RCC 7860 (cell line): ENCODE data around the gene FXYD4.
A peak's percentile ranks its signal among the peaks of the same experiment; 100 is the strongest.
"Not testable (repeated sequence)": the region's sequence is repeated elsewhere in the genome, so short reads cannot be mapped to it uniquely, and the experiment has no call there.

Source experiments
- DNase-seq: peaks from one replicate; pipeline ENCODE4 v3.0.0-alpha.2; 2015; ENCODE audit warnings: low spot score
- FAIRE-seq: peaks from 2 replicates; lab custom pipeline; 2012; peaks lifted over from hg19 to GRCh38; lab: Jason Lieb, UNC

Gene FXYD4

GRCh38 chr10:43371418-43371817 lies at the start of gene FXYD4:
Gene FXYD4, plus strand, starts transcription at chr10:43371636. Its CDS starts 2,111 bp downstream, at chr10:43373747.
- FAIRE-seq (no peak), DNase-seq (no peak)

DNA sequence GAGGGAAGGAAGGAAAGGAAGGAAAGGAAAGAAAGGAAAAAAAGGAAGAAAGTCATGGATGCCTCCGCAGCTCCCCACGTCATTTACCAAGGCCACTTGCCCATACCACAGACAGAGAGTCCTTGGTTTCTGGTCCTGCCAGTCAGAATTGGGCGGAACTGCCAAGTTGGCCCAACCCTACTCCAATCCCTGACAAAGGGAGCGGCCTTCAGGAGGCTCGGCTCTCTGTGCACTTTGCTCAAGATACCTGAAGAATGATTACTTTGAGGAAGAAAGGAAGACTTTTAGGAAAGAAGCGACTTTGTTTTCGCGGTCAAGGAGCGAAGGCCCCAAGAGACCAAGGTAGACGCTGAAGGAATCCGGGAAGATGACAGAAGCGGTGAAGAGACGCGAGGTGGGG lies 49.1 kb upstream of the FXYD4 start:
- FAIRE-seq, result no peak

DNA sequence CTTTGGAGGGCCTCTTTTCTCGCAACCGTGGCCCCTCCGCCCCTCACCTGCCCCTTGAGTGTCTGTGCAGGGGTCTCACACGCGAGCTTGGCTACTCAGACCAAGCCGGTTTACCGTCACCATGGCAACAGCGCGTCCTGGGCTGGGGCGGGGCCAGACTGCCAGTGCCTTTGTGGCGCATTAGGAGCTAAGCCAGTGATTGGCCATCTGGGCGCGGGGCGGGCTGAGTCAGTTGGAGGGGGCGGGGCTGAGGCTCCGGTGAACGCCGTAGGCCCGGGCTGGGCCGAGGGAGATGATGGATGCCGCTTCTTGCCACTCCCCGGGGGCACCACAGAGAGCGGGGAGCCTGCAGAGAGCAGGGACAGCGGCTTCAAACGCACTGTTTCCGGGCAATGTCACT lies 48.7 kb upstream of the FXYD4 start:
- DNase-seq (no peak), FAIRE-seq (no peak)

More for the DNA sequence above, 49.1 kb upstream of the FXYD4 start:
- no peak for DNase-seq

GRCh38 chr10:43323245-43323644 lies 48.2 kb upstream of the FXYD4 start:
- FAIRE-seq, result no peak

DNA sequence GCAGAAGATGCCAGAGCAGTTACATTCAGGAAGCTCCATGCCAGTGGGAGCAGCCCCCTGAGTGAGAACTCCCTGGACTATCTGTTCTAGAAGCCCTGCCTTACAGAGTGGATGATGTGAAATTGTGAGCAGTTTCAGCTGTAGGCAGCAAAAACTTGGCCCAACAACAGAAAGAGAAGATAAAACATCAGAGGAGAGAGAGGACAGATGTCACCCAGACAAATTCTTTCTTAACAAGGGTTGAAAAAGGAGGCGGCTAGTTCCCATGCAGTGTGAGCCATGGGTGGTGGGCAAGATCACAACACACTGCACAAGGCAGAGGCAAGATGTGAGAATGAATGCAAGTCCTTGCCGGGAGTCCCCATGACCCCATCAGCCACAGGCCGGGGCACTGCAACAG lies 46.6 kb upstream of the FXYD4 start:
- FAIRE-seq (no peak), DNase-seq (no peak)

More at GRCh38 chr10:43323245-43323644, 48.2 kb upstream of the FXYD4 start:
- no peak for DNase-seq

DNA sequence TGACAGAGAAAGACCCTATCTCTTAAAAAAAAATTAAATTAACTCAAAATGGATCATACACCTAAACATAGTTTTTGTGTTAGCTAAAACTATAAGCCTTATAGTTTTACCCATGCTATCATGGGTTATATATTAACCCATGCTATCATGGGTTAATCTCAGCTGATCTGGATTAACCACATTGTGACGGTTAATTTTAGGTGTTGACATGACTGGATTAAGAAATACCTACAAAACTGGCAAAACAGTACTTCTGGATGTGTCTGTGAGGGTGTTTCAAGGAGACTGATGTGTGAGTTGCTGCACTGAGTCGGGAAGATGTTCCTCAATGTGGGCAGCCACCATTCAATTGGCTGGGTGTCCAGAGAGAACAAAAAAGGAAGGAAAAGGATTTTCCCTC lies 44.3 kb upstream of the FXYD4 start:
- no peak for FAIRE-seq

DNA sequence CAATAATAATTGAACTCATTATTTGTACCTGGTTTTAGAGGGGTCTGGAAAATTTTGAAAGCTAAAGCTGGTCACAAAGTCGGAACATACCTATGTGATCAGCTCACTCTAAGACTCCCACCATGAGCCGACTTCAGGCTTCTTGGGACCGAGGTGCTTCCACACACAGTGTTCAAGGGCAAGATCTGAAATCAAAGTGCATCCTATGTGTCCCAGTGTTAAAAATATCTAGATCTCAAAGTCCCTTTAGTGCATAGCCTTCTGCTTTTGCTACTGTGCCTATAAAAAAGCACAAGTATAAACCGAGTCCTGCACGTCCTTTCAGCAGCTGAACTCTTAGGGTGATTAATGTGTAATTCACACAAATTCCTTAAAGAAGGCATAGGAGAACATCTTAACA lies 43.5 kb upstream of the FXYD4 start:
- DNase-seq (no peak), FAIRE-seq (no peak)

More for the DNA sequence above, 44.3 kb upstream of the FXYD4 start:
- no peak for DNase-seq

- DNase-seq, FAIRE-seq: not testable (repeated sequence)
Observed at GRCh38 chr10:43328810-43329209, 42.6 kb upstream of the FXYD4 start.

DNA sequence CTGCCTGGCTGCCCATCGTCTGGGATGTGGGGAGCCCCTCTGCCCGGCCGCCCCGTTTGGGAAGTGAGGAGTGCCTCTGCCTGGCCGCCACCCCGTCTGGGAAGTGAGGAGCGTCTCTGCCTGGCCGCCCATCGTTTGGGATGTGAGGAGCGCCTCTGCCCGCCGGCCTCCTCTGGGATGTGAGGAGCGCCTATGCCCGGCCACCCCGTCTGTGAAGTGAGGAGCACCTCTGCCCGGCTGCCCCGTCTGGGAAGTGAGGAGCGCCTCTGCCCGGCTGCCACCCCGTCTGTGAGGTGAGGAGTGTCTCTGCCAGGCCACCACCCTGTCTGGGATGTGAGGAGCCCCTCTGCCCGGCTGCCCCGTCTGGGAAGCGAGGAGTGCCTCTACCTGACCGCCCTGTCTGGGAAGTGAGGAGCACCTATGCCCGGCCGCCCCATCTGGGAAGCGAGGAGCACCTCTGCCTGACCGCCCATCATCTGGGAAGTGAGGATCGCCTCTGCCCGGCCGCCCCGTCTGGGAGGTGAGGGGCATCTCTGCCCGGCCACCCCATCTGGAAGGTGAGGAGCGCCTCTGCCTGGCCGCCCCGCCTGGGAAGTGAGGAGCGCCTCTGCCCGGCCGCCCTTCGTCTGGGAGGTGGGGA lies 42.1 kb upstream of the FXYD4 start:
- DNase-seq, FAIRE-seq: not testable (repeated sequence)

GRCh38 chr10:43330049-43330823 lies 41.2 kb upstream of the FXYD4 start:
- not testable (repeated sequence) for DNase-seq, FAIRE-seq

- not testable (repeated sequence) for DNase-seq, FAIRE-seq
Observed at GRCh38 chr10:43330824-43331127, 40.7 kb upstream of the FXYD4 start.

DNA sequence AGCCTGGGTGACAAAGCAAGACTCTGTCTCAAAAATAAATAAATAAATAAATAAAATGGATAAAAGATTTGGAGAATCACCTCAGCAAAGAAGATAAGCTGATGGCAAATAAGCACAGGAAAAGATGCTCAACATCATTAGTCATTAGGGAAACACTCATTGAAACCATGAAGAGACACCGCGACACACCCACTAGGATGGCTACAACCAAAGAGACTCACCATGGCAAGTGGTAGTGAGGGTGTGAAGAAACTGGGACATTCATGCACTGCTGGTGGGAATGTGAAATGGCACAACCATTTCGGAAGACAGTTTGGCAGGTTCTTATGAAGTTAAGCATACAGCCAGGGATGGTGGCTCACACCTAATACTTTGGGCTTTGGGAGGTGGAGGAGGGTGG lies 37.8 kb upstream of the FXYD4 start:
- FAIRE-seq (no peak), DNase-seq (no peak)

DNA sequence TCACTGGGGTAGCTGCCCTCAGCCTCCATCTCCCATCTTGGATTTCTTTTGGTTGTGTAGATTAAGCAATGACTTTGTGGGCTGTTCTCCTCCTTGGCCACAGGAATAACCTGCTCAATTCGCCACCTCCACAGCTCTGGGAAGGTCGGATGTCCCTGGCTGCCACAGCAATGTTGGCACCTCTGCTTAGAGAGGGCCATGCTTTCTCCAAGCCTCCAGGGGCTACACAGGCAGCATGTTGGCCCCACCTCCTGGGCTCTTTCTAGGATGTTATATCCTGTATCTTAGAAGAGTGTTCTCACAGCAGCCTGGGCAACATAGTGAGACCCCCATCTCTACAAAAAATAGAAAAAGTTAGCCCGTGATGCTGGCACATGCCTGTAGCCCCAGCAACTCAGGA lies 35.4 kb upstream of the FXYD4 start:
- FAIRE-seq, result no peak

DNA sequence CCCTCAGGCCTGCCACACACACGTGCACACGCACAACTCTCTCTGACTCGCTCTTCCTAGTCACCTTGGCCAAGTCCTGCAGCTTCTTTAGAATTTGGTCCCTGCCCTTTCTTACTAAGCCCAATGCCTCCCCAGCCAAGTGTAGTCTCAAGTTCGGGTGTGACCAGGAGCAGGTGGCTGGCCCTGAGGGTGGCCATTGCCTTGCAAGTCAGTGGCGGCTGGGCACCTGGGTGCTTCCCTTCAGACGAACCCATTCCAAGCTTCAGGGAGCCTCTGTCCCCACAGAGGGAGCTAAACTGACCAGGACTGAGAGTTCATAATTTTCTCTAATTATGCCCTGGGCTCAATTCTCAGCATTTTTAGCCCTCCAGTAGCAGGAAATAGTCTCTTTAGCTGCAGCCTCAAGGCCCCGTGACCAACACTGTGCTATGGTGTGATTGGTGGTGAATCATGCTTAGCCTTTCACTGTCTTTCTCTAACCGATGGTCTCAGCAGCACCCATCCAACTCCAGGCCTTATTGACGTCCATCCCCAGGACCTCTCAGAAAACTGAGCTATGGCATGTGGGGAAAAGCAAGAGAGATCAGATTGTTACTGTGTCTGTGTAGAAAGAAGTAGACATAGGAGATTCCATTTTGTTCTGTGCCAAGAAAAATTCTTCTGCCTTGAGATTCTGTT lies 34.7 kb upstream of the FXYD4 start:
- FAIRE-seq, result peak; percentile 50
- peak; percentile 55 for DNase-seq

More for the DNA sequence above, 35.4 kb upstream of the FXYD4 start:
- DNase-seq, result no peak

- DNase-seq, FAIRE-seq: not testable (repeated sequence)
Observed at GRCh38 chr10:43337536-43337935, 33.9 kb upstream of the FXYD4 start.

- no peak for FAIRE-seq
Observed at GRCh38 chr10:43338117-43338516, 33.3 kb upstream of the FXYD4 start.

DNA sequence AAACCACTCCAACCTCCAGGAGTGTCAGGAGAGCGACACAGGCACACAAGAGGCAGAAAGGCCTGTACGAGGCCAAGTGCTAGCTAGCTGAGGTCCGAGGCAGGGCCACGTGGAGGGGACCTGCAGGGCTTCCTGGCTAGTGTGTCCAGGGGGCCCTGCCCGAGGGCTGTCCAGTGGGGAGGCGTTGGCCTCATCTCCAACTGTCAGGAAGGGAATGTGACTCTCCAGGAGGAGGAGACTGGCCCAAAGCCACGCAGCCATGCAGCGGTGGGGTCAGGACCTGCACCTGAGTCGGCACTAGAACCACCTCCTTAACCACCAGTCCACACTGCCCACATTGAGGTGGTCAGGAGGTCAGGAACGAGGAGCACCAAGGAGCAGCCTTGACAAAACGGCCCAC lies 32.3 kb upstream of the FXYD4 start:
- no peak for FAIRE-seq
- no peak for DNase-seq

More at GRCh38 chr10:43338117-43338516, 33.3 kb upstream of the FXYD4 start:
- DNase-seq, result no peak

GRCh38 chr10:43340101-43340500 lies 31.3 kb upstream of the FXYD4 start:
- no peak for FAIRE-seq

DNA sequence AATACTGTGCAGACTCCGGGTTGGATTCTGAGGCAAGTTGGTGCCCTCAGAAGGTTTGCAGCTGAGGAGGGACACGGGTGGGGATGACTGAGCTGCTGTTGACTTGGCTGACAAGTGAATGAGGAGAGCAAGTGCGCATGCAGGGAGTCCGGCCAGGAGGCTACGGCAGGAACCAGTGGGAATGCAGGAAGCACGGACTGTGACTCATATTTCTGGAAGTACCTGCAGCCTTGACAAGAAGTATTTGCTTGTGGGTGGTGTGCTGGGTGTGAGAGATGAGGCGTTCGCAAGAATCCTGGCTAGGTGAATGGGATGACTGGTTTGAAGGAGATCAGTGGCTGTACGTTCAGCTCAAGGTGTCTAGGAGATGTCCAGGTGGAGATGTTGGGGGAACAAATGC lies 30.8 kb upstream of the FXYD4 start:
- FAIRE-seq (peak; percentile 64), DNase-seq (peak; percentile 59)

More at GRCh38 chr10:43340101-43340500, 31.3 kb upstream of the FXYD4 start:
- no peak for DNase-seq

DNA sequence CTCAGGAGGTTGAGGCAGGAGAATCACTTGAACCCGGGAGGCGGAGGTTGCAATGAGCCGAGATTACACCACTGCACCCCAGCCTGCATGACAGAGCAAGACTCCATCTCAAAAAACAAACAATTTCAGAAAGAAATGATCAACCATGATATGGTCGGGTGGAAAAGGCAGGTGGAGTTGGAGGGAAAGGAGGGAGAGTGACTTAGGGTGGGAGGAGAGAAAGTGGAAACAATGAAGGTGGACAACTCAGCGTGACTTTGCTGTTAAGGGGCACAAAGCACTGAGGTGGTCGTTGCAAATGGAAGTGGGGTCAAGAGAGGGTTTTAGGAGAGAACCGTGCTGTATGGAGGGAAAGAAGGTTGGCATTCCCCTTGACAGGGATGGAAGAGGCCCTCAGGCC lies 30.0 kb upstream of the FXYD4 start:
- FAIRE-seq, result no peak
- DNase-seq, result no peak

DNA sequence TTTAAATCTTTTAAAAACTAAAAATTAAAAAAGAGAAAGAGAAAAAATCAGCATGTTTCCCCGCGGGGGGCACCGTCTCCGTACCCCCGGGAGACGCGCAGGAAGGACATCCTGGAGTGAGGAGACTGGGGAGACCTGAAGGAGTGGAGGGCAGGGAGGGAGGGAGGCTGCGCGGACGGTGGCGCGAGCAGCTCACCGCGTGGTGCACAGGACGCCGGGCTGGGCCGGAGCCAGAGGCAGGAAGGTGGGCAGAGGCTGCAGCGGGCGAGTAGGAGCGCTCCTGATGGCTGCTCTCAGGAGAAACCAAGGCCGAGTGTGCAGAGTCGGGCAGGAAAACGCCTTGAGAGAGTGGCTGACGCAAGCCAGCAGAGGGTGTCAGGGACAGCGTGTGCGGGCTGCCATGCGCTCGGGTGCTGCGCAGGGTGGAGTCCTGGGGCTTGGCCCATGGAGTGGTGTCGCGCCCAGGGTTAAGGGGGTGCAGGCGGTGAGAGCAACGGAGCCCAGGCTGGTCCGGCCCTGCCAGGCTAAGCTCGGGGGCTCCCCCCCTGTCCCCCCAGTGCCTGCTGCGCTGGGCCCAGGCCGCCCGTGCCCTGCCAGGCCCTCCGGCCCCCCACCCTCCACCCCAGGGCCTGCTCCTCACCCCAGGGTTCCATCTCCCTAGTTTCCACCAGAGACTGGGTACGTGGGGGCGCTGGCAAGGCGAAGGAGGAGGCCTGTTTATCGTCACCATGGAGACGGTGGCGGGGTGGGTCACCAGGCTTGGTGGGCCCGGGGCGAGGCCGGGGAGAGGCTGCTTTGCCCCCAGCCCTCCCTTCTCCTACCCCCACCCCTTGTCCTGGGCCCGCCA lies 28.9 kb upstream of the FXYD4 start:
- FAIRE-seq, result no peak
- no peak for DNase-seq
